NCI-H1092 treated with DMSO at 0.1 percent for 48 hours (cell line): ENCODE measurements around the gene C1orf226.
A peak's percentile ranks its signal among the peaks of the same experiment; 100 is the strongest.

Source experiments
- DNase-seq: peaks from one replicate; lab custom pipeline; 2025; lab: John Stamatoyannopoulos, UW

Gene C1orf226

GRCh38 chr1:162385280-162385623 lies 3.7 kb downstream of the C1orf226 start:
- DNase-seq, result no peak

- no peak for DNase-seq
These were observed 4.2 kb downstream of the C1orf226 start for GRCh38 chr1:162385702-162386101.

GRCh38 chr1:162386292-162387225 lies 5.0 kb downstream of the C1orf226 start:
- DNase-seq, result no peak

- DNase-seq, result no peak
These were observed 5.9 kb downstream of the C1orf226 start for GRCh38 chr1:162387226-162388082.

GRCh38 chr1:162388083-162388594 lies 6.6 kb downstream of the C1orf226 start:
- DNase-seq, result no peak

GRCh38 chr1:162388615-162389014 lies 7.1 kb downstream of the C1orf226 start:
- DNase-seq, result no peak

GRCh38 chr1:162389021-162389818 lies 7.7 kb downstream of the C1orf226 start:
- no peak for DNase-seq

GRCh38 chr1:162389971-162390370 lies 8.4 kb downstream of the C1orf226 start:
- DNase-seq, result no peak

GRCh38 chr1:162390396-162391185 lies 9.1 kb downstream of the C1orf226 start:
- DNase-seq, result peak; percentile 30

- DNase-seq, result peak; percentile 60
These were observed 10.4 kb downstream of the C1orf226 start for GRCh38 chr1:162391790-162392563.

GRCh38 chr1:162396201-162396906 lies 14.8 kb downstream of the C1orf226 start:
- no peak for DNase-seq

GRCh38 chr1:162397039-162397448 lies 15.5 kb downstream of the C1orf226 start:
- DNase-seq, result no peak

GRCh38 chr1:162397943-162398560 lies 16.5 kb downstream of the C1orf226 start:
- peak; percentile 88 for DNase-seq

- peak; percentile 64 for DNase-seq
These were observed 17.6 kb downstream of the C1orf226 start for GRCh38 chr1:162398999-162399580.

- DNase-seq, result no peak
These were observed 19.3 kb downstream of the C1orf226 start for GRCh38 chr1:162400790-162401355.

GRCh38 chr1:162404550-162405160 lies 23.1 kb downstream of the C1orf226 start:
- no peak for DNase-seq

- DNase-seq, result no peak
These were observed 24.3 kb downstream of the C1orf226 start for GRCh38 chr1:162405800-162406199.

GRCh38 chr1:162406811-162407210 lies 25.3 kb downstream of the C1orf226 start:
- no peak for DNase-seq
